BJ (cell line): Measurements from ENCODE around the gene STX10. TPM values are rescaled to one million over a fixed set of nuclear protein-coding genes. Genes with fewer than 3 reads are reported as not detected.

Experiments used
- CTCF ChIA-PET: fragments of 350-600 bp; formaldehyde crosslinking; extraction: SDS; loops from one replicate; lab custom pipeline; 2021; ENCODE audit warnings: antibody characterized with exemption, inconsistent platforms; lab: Yijun Ruan, JAX
- POLR2A ChIA-PET: fragments of 300-600 bp; sonication (Branson Sonifier 250); formaldehyde crosslinking; extraction: SDS; loops from one replicate; lab custom pipeline; 2021; ENCODE audit warnings: antibody characterized with exemption; lab: Charles Lee
- DNase-seq: peaks from one replicate; pipeline ENCODE4 v3.0.0-alpha.2; 2011; ENCODE audit warnings: low read depth
- H3K27me3 ChIP-seq: 2 replicates; pipeline ENCODE4 v1.6.0; 2011; ENCODE audit warnings: low read length; ENCODE audit not compliant: control insufficient read depth, insufficient read depth
- H3K36me3 ChIP-seq: 2 replicates; pipeline ENCODE4 v1.5.1; 2011; ENCODE audit warnings: low read length; ENCODE audit not compliant: control insufficient read depth, insufficient read depth
- H3K4me3 ChIP-seq: 2 replicates; pipeline ENCODE4 v1.5.1; 2011; ENCODE audit warnings: low read depth, mild to moderate bottlenecking, control low read depth, low read length
- polyA plus RNA-seq: library from polyadenylated mRNA; depleted of rRNA; stranded (reverse); fragments of >200 nt; gene quantifications from 2 replicates; pipeline ENCODE4 v1.2.3, GENCODE V29; 2011
- TF ChIP-seq, protein P1 (sequence below): IDR thresholded peaks from 2 replicates; pipeline ENCODE4 v1.5.1; 2011; ENCODE audit warnings: low read depth, mild to moderate bottlenecking, control low read depth, inconsistent platforms, low read length, moderate library complexity; ENCODE audit not compliant: insufficient read depth

The STX10 gene
- polyA plus RNA-seq, 1 experiment, result 73.1 TPM

DNA sequence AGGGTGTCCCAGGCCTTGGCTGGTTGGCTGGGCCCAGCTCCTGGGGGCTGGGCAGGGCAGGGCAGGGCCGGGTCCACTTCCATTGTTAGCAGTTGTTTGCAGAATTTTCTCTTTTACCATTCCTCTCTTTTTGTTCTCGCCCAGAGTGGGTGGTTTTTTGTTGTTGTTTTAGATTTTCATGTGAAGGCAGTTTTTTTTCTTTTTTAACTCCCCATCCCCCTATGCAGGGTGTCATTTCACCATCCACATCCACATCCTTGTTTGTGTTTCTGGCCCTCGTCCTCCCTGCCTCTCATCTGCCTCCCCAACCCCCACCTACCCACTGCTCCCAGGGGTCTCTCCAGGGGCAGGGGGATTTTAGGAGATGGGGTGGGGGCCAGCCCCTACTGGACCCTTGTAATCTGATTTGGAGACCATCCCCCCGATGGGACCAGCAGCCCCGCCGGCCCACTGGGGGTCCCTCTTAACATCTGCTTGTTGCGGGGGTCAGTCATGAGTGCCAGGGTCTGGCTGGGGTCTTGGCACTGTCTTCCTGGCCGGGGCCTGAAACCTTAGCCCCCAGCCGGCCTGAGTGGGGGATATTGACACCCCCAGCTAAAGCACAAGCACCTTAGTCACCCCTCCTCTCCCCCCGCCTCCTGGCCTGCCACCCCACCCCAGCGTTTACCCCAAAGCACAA is 10.4 kb downstream of the STX10 start:
- Histone ChIP-seq H3K27me3 (no peaks in the 10 kb centered on the region), H3K36me3 (peaks cover 47% of the 10 kb centered on the region), H3K4me3 (no peak overlapping the region)
- no peak for DNase-seq
- TF ChIP-seq, protein P1, sequence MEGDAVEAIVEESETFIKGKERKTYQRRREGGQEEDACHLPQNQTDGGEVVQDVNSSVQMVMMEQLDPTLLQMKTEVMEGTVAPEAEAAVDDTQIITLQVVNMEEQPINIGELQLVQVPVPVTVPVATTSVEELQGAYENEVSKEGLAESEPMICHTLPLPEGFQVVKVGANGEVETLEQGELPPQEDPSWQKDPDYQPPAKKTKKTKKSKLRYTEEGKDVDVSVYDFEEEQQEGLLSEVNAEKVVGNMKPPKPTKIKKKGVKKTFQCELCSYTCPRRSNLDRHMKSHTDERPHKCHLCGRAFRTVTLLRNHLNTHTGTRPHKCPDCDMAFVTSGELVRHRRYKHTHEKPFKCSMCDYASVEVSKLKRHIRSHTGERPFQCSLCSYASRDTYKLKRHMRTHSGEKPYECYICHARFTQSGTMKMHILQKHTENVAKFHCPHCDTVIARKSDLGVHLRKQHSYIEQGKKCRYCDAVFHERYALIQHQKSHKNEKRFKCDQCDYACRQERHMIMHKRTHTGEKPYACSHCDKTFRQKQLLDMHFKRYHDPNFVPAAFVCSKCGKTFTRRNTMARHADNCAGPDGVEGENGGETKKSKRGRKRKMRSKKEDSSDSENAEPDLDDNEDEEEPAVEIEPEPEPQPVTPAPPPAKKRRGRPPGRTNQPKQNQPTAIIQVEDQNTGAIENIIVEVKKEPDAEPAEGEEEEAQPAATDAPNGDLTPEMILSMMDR, result no peak
- CTCF ChIA-PET, result interaction anchor here (0.6 to 1.4 kb wide), 2 partner anchors 46 to 175 kb away, joined by 3 read pairs; no protein-coding TSS in a partner anchor
- POLR2A ChIA-PET, result no interaction called here

- Histone ChIP-seq H3K27me3 (no peaks in the 10 kb centered on the region), H3K36me3 (peaks cover 38% of the 10 kb centered on the region), H3K4me3 (no peak overlapping the region)
- ChIA-PET POLR2A (no interaction called here), CTCF (interaction anchor here (1.4 kb wide), 1 partner anchor 45 kb away, joined by 3 read pairs; no protein-coding TSS in a partner anchor)
- no peak for DNase-seq
- TF ChIP-seq, protein P1, result no peak
Observed at GRCh38 chr19:13138916-13139198, 11.3 kb downstream of the STX10 start.

GRCh38 chr19:13138171-13138915 is 11.8 kb downstream of the STX10 start:
- POLR2A ChIA-PET, result no interaction called here

DNA sequence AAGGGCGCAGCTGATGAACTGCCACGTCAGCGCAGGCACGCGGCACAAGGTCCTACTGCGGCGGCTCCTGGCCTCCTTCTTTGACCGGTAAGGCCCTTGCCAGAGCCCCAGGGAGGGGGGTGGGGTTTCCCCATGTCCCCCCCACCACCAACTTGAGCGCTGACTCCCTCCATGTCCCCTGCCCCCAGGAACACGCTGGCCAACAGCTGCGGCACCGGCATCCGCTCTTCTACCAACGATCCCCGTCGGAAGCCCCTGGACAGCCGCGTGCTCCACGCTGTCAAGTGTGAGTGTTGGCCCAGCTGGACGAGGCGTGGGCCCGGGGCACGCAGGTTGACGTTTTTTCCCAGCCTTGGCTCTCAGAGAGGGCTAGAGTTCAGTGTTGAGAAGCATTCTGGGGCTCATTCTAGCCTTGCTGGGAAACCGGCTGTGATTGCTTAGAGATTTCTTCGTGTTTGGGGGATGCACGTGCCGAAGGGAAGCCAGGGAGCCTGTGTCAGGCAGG is 12.8 kb downstream of the STX10 start:
- ChIA-PET CTCF (no interaction called here), POLR2A (no interaction called here)
- Histone ChIP-seq H3K4me3 (no peak overlapping the region), H3K36me3 (peaks cover 38% of the 10 kb centered on the region), H3K27me3 (no peaks in the 10 kb centered on the region)
- TF ChIP-seq, protein P1, result no peak
- no peak for DNase-seq

More at GRCh38 chr19:13138171-13138915, 11.8 kb downstream of the STX10 start:
- peaks cover 38% of the 10 kb centered on the region for H3K36me3 ChIP-seq
- CTCF ChIA-PET, result no interaction called here
- TF ChIP-seq, protein P1, result no peak
- no peak overlapping the region for H3K4me3 ChIP-seq
- no peak for DNase-seq
- no peaks in the 10 kb centered on the region for H3K27me3 ChIP-seq
